ENCODE results near the gene RPS6KA1. TPM values are rescaled to one million over a fixed set of nuclear protein-coding genes. Genes with fewer than 3 reads are reported as not detected.

The RPS6KA1 gene
- total and polyA plus RNA-seq, 2 of the 13 experiments (the other 11 are each of a cell fraction or from before 2014, with no cell fraction given): 19.6 to 24.2 TPM

GRCh38 chr1:26530895-26531598 lies 1.5 kb downstream of the RPS6KA1 start (continued):
- TF ChIP-seq ZBTB3 (CRISPR knock-in tag; IDR thresholded peaks at IDR 0.05; ENCODE audit: borderline replicate concordance, low read depth): no peak
- TF ChIP-seq CREB1 (IDR thresholded peaks at IDR 0.05): no peak
- peak; percentile 48; the same call in 1 of the 2 replicates for TF ChIP-seq CREB1 (CRISPR knock-in tag; IDR thresholded peaks at IDR 0.05)
- no peak for TF ChIP-seq ZFYVE20 (CRISPR knock-in tag; IDR thresholded peaks at IDR 0.05; ENCODE audit: borderline replicate concordance, low read depth)
- no peak for TF ChIP-seq ZNF33A (CRISPR knock-in tag; IDR thresholded peaks at IDR 0.05; ENCODE audit: borderline replicate concordance)
- TF ChIP-seq USF2 (IDR thresholded peaks at IDR 0.05; ENCODE audit: low read depth, low read length): no peak
- TF ChIP-seq USF2 (CRISPR knock-in tag; IDR thresholded peaks at IDR 0.05; ENCODE audit: borderline replicate concordance): no peak; the same call in 1 of the 2 replicates
- no peak for TF ChIP-seq KDM5B (CRISPR knock-in tag; IDR thresholded peaks at IDR 0.05; ENCODE audit: borderline replicate concordance)
- no peak for TF ChIP-seq ZNF335 (CRISPR knock-in tag; IDR thresholded peaks at IDR 0.05)
- TF ChIP-seq, protein P1, sequence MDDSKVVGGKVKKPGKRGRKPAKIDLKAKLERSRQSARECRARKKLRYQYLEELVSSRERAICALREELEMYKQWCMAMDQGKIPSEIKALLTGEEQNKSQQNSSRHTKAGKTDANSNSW (CRISPR knock-in tag; IDR thresholded peaks at IDR 0.05; ENCODE audit: borderline replicate concordance): no peak
- TF ChIP-seq ISX (CRISPR knock-in tag; conservative IDR thresholded peaks at IDR 0.05): no peak
- TF ChIP-seq, protein P2, sequence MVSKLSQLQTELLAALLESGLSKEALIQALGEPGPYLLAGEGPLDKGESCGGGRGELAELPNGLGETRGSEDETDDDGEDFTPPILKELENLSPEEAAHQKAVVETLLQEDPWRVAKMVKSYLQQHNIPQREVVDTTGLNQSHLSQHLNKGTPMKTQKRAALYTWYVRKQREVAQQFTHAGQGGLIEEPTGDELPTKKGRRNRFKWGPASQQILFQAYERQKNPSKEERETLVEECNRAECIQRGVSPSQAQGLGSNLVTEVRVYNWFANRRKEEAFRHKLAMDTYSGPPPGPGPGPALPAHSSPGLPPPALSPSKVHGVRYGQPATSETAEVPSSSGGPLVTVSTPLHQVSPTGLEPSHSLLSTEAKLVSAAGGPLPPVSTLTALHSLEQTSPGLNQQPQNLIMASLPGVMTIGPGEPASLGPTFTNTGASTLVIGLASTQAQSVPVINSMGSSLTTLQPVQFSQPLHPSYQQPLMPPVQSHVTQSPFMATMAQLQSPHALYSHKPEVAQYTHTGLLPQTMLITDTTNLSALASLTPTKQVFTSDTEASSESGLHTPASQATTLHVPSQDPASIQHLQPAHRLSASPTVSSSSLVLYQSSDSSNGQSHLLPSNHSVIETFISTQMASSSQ (IDR thresholded peaks at IDR 0.05; ENCODE audit: low read depth): no peak
- TF ChIP-seq, protein P2 (CRISPR knock-in tag; IDR thresholded peaks at IDR 0.05; ENCODE audit: borderline replicate concordance): no peak
- no peak for TF ChIP-seq CHD4 (IDR thresholded peaks at IDR 0.05; ENCODE audit: borderline replicate concordance, low read length)
- 0 out of 2 replicates have a peak, but pooled peaks have one; percentile 56 for TF ChIP-seq CBX5 (CRISPR knock-in tag; IDR thresholded peaks at IDR 0.05; ENCODE audit: borderline replicate concordance)
- no peak for TF ChIP-seq ZNF264 (CRISPR knock-in tag; IDR thresholded peaks at IDR 0.05)
- no peak for TF ChIP-seq MBNL3 (CRISPR knock-in tag; conservative IDR thresholded peaks at IDR 0.05)
- no peak for TF ChIP-seq ZNF326 (CRISPR knock-in tag; IDR thresholded peaks at IDR 0.05; ENCODE audit: borderline replicate concordance)
- TF ChIP-seq PCBP1 (IDR thresholded peaks at IDR 0.05; ENCODE audit: borderline replicate concordance, low read depth, low read length): no peak
- TF ChIP-seq FOXM1 (CRISPR knock-in tag; IDR thresholded peaks at IDR 0.05): no peak
- TF ChIP-seq ZXDC (CRISPR knock-in tag; IDR thresholded peaks at IDR 0.05): no peak
